ENCODE data around the gene AK2.

- TF ChIP-seq CTCF (conservative IDR thresholded peaks at IDR 0.05 in 1 of 2, IDR thresholded peaks at IDR 0.05 in 1 of 2; ENCODE audit: low read depth in 1 of 2, low read length in 2 of 2), result no peak
- no peak for TF ChIP-seq EZH2 (IDR thresholded peaks at IDR 0.05; ENCODE audit: low read length, missing control alignments)
These were observed 12.7 kb upstream of the AK2 start for GRCh38 chr1:33049371-33049770.

Data from fibroblast of lung (primary cell).